GM12878 (cell line): ENCODE results near the gene CCHCR1. TPM values are rescaled to one million over a fixed set of nuclear protein-coding genes. Genes with fewer than 3 reads are reported as not detected.

ENCODE experiments used
- ATAC-seq: fragments of 200-7000 bp; cut with Tn5 transposase; 3 replicates; pipeline ENCODE4 v1.9.1; 2020; ENCODE audit warnings: mild to moderate bottlenecking, moderate library complexity
- BruUV-seq: library from RNA; stranded (reverse); fragments of 400-500 nt; replicated peaks from 2 replicates; lab custom pipeline; 2021; lab: Mats Ljungman, UMichigan
- CTCF ChIA-PET: fragments of 300-600 bp; sonication (Branson Sonifier 250); formaldehyde crosslinking; extraction: SDS; loops from one replicate; lab custom pipeline; 2021; ENCODE audit warnings: inconsistent platforms; lab: Yijun Ruan, JAX
- POLR2A ChIA-PET: fragments of 350-600 bp; formaldehyde crosslinking; extraction: SDS; loops from one replicate; lab custom pipeline; 2021; ENCODE audit warnings: inconsistent platforms; lab: Charles Lee
- RAD21 ChIA-PET: fragments of 300-600 bp; sonication (Branson Sonifier 250); formaldehyde crosslinking; loops from one replicate; lab custom pipeline; 2023; ENCODE audit warnings: antibody characterized with exemption; ENCODE audit not compliant: unreplicated experiment; lab: Charles Lee
- SMC1A ChIA-PET: fragments of 300-600 bp; sonication (Branson Sonifier 250); formaldehyde crosslinking; loops from one replicate; lab custom pipeline; 2023; ENCODE audit not compliant: unreplicated experiment, uncharacterized antibody; lab: Charles Lee
- DNase-seq: peaks from one replicate; pipeline ENCODE4 v3.0.0-alpha.2; 2011; ENCODE audit warnings: low read depth, low spot score
- FAIRE-seq: peaks from 3 replicates; lab custom pipeline; 2011; peaks lifted over from hg19 to GRCh38; lab: Jason Lieb, UNC
- H2AFZ ChIP-seq: 2 replicates; pipeline ENCODE4 v1.6.0; 2011; ENCODE audit warnings: low read depth, low read length, control low read depth; ENCODE audit not compliant: control insufficient read depth
- H3K27ac ChIP-seq: 2 replicates; pipeline ENCODE4 v1.5.1; 2011; ENCODE audit warnings: control low read depth; ENCODE audit not compliant: control insufficient read depth, insufficient read depth
- H3K27me3 ChIP-seq, 2 experiments: replicated peaks in 1 of 2; 2 replicates each; pipeline versions ENCODE4 v1.6.0 to v1.6.1; 2011; ENCODE audit warnings: low read length in 1 of 2; ENCODE audit not compliant: control insufficient read depth in 2 of 2, insufficient read depth in 2 of 2
- H3K36me3 ChIP-seq, 2 experiments: 2 replicates each; pipeline ENCODE4 v1.5.1; 2011; ENCODE audit warnings: low read length in 1 of 2; ENCODE audit not compliant: control insufficient read depth in 2 of 2, insufficient read depth in 2 of 2
- H3K4me1 ChIP-seq: 2 replicates; pipeline ENCODE4 v1.6.1; 2011; ENCODE audit warnings: mild to moderate bottlenecking, low read length, moderate library complexity, mixed read lengths; ENCODE audit not compliant: control insufficient read depth, insufficient read depth
- H3K4me2 ChIP-seq: 2 replicates; pipeline ENCODE4 v1.6.0; 2011; ENCODE audit warnings: control low read depth; ENCODE audit not compliant: control insufficient read depth, insufficient read depth
- H3K4me3 ChIP-seq: fragments of 200-600 bp; sonication (generic); 2 replicates; pipeline ENCODE4 v1.5.1; 2016
- H3K79me2 ChIP-seq: 2 replicates; pipeline ENCODE4 v1.6.0; 2011; ENCODE audit warnings: low read length; ENCODE audit not compliant: control insufficient read depth, insufficient read depth
- H3K9ac ChIP-seq: 2 replicates; pipeline ENCODE4 v1.8.0; 2011; ENCODE audit warnings: low read length, control low read depth, mixed read lengths; ENCODE audit not compliant: control insufficient read depth, insufficient read depth
- H3K9me3 ChIP-seq: replicated peaks from 3 replicates; pipeline ENCODE4 v1.5.1; 2011; ENCODE audit warnings: mild to moderate bottlenecking, low read length; ENCODE audit not compliant: control insufficient read depth, insufficient read depth
- H4K20me1 ChIP-seq: 2 replicates; pipeline ENCODE4 v1.6.0; 2011; ENCODE audit not compliant: control insufficient read depth, insufficient read depth
- ASH2L ChIP-seq: fragments of 300-600, 200-600 bp; sonication (generic); IDR thresholded peaks from 2 replicates; pipeline ENCODE4 v1.6.1; 2017; ENCODE audit warnings: low read depth, mild to moderate bottlenecking, borderline replicate concordance
- CBFB ChIP-seq: IDR thresholded peaks from 2 replicates; pipeline ENCODE4 v1.6.1; 2016; ENCODE audit warnings: antibody characterized with exemption, low read depth
- EGR1 ChIP-seq, 2 experiments: IDR thresholded peaks; 1 replicate in 1 of 2; 2 replicates in 1 of 2; pipeline ENCODE4 v1.6.1; 2011 to 2012; ENCODE audit warnings: low read depth in 2 of 2, low read length in 2 of 2, borderline replicate concordance in 1 of 2, mild to moderate bottlenecking in 1 of 2, moderate library complexity in 1 of 2
- EZH2 ChIP-seq: IDR thresholded peaks from 2 replicates; pipeline ENCODE4 v1.6.1; 2012; ENCODE audit warnings: low read depth, mild to moderate bottlenecking, control low read depth, inconsistent platforms, low read length, borderline replicate concordance; ENCODE audit not compliant: control insufficient read depth
- FOS ChIP-seq: IDR thresholded peaks from 3 replicates; pipeline ENCODE4 v1.6.1; 2011; ENCODE audit warnings: borderline replicate concordance; ENCODE audit not compliant: insufficient read length; ENCODE audit errors: extremely low read depth
- IRF5 ChIP-seq: fragments of 450-650 bp; IDR thresholded peaks from 2 replicates; pipeline ENCODE4 v1.6.1; 2017; ENCODE audit warnings: borderline replicate concordance
- NFYB ChIP-seq: IDR thresholded peaks from 2 replicates; pipeline ENCODE4 v1.6.1; 2011; ENCODE audit warnings: low read depth, mild to moderate bottlenecking, low read length, improper control_type of control experiment, moderate library complexity; ENCODE audit not compliant: insufficient read depth
- NR2F1 ChIP-seq: fragments of 450-650 bp; conservative IDR thresholded peaks from 2 replicates; pipeline ENCODE4 v1.6.1; 2017; ENCODE audit warnings: mild to moderate bottlenecking
- PML ChIP-seq: IDR thresholded peaks from 2 replicates; pipeline ENCODE4 v1.6.1; 2012; ENCODE audit warnings: low read length, inconsistent platforms
- RCOR1 ChIP-seq: conservative IDR thresholded peaks from 2 replicates; pipeline ENCODE4 v1.6.1; 2012; ENCODE audit warnings: low read depth, low read length, improper control_type of control experiment
- TAF1 ChIP-seq: IDR thresholded peaks from 2 replicates; pipeline ENCODE4 v1.6.1; 2011; ENCODE audit warnings: mild to moderate bottlenecking, low read depth, low read length, borderline replicate concordance
- TCF3 ChIP-seq: IDR thresholded peaks from 2 replicates; pipeline ENCODE4 v1.6.1; 2012; ENCODE audit warnings: low read depth, mild to moderate bottlenecking, low read length, borderline replicate concordance; ENCODE audit not compliant: insufficient read depth
- ZBTB4 ChIP-seq: fragments of 450-650 bp; formaldehyde crosslinking; IDR thresholded peaks from 2 replicates; pipeline ENCODE4 v1.4.0; 2022; ENCODE audit warnings: mild to moderate bottlenecking, moderate library complexity
- ZSCAN29 ChIP-seq: fragments of 450-650 bp; IDR thresholded peaks from 2 replicates; pipeline ENCODE4 v1.6.1; 2017; ENCODE audit warnings: mild to moderate bottlenecking, moderate library complexity
- WGBS: methylation state at CpG from one replicate; pipeline ENCODE4 v1.1.6; 2016; ENCODE audit warnings: low lambda C conversion rate; ENCODE audit not compliant: insufficient replicate concordance, insufficient coverage; ENCODE audit errors: missing lambda C conversion rate; 5-methylcytosine and 5-hydroxymethylcytosine counted together
- in situ Hi-C: fragments of 300-500 bp; cut with MboI; formaldehyde crosslinking; loops from 9 replicates; pipeline ENCODE4 v1.14.3; 2018; ENCODE audit warnings: mixed read lengths
- intact Hi-C: fragments of 100-400 bp; cut with micrococcal nuclease; formaldehyde crosslinking; loops from one replicate; pipeline ENCODE4 v1.14.2; 2022; ENCODE audit not compliant: unreplicated experiment
- polyA plus RNA-seq, 11 experiments: library from polyadenylated mRNA; depleted of rRNA in 4 of 11; unstranded in 6 of 11; stranded (reverse) in 5 of 11; fragments of >200 nt; fragmentation: Nextera tagmentation in 4 of 11; fragmentation: Illumina TruSeq in 1 of 11; extraction: Ambion mirVana in 4 of 11; extraction: Trizol in 1 of 11; gene quantifications; 1 replicate in 1 of 11; 2 replicates in 10 of 11; pipeline versions ENCODE4 v1.2.1 to v1.2.3, GENCODE V29; 2011 to 2016; ENCODE audit warnings: inconsistent platforms in 2 of 11, missing spikeins in 2 of 11, low read depth in 1 of 11
- total RNA-seq, 4 experiments: library from RNA; depleted of rRNA in 3 of 4; stranded (reverse); fragments of >200 nt in 3 of 4; fragmentation: Illumina TruSeq in 1 of 4; extraction: Trizol in 1 of 4; gene quantifications; 2 replicates each; pipeline versions ENCODE4 v1.2.1 to v1.2.3, GENCODE V29; 2013 to 2021

CCHCR1 gene
- total and polyA plus RNA-seq, 10 of the 15 experiments (the other 5 are each of a cell fraction or from before 2014, with no cell fraction given): 1.0 to 35.2 (median 24.7) TPM

GRCh38 chr6:31158863-31159855 is 1.6 kb upstream of the CCHCR1 start (continued):
- TF ChIP-seq PML (peak; percentile 20; the same call in 1 of the 2 replicates), IRF5 (no peak), RCOR1 (no peak)

- DNase-seq (peak; percentile 98), FAIRE-seq (peak; percentile 98), ATAC-seq (peak; percentile 93)
- ChIA-PET RAD21 (interaction anchor here (0.8 to 2.0 kb wide), 6 partner anchors 21 to 244 kb away, joined by 3 to 10 read pairs (median 4); partner anchors contain the start of gene VARS2), SMC1A (interaction anchor here (1.0 to 4.2 kb wide), 5 partner anchors 11 to 48 kb away, joined by 3 to 21 read pairs (median 12); no protein-coding TSS in a partner anchor), CTCF (interaction anchor here (0.7 to 2.9 kb wide), 13 partner anchors 11 to 241 kb away, joined by 3 to 17 read pairs (median 4); partner anchors contain the start of genes POU5F1 and PSORS1C2), POLR2A (interaction anchor here (0.6 to 3.0 kb wide), 5 partner anchors 26 to 803 kb away, joined by 3 to 10 read pairs (median 3); no protein-coding TSS in a partner anchor)
- Histone ChIP-seq H3K4me1 (peaks cover 12% of the 10 kb centered on the region), H3K79me2 (peaks cover 39% of the 10 kb centered on the region), H3K4me2 (peak within 1 kb of the TSS; percentile 77), H4K20me1 (no peaks in the 10 kb centered on the region; the same call in 1 of the 2 replicates), H3K27me3 (no peaks in the 10 kb centered on the region), H2AFZ (peak within 1 kb of the TSS; percentile 80), H3K27ac (peak within 1 kb of the TSS; percentile 67), H3K4me3 (peak within 1 kb of the TSS; percentile 90), H3K9ac (peak within 1 kb of the TSS; percentile 84), H3K9me3 (no peaks in the 10 kb centered on the region), H3K36me3 (peaks cover 8 to 12% of the 10 kb centered on the region in 2 experiments)
- in situ Hi-C loops: no loop called here
- intact Hi-C loops: loop anchor here (2.0 kb wide), 1 partner anchor 34 kb away; no protein-coding TSS in a partner anchor
- WGBS: under 1% methylated on average over 50 of the region's 65 CpGs
- BruUV-seq: no TSS peak
- TF ChIP-seq NFYB (peak; percentile 99), ZBTB4 (no peak), TCF3 (no peak), CBFB (no peak), NR2F1 (no peak), ZSCAN29 (no peak), EGR1 (IDR thresholded peaks at IDR 0.05; ENCODE audit: borderline replicate concordance in 1 of 2, low read depth in 2 of 2, low read length in 2 of 2) (peak in 1 of 2 experiments; percentile 85; a peak in 2 of 3 replicates), FOS (peak; percentile 94), TAF1 (peak; percentile 43; the same call in 1 of the 2 replicates), ASH2L (no peak), EZH2 (no peak)
Measured at GRCh38 chr6:31158140-31158862, 699 bp upstream of the CCHCR1 start, which contains the start of gene TCF19. Gene TCF19 (plus strand): TSS chr6:31158589. CDS start chr6:31159470, 881 bp downstream.
